IMR-90 (cell line): ENCODE results near the gene CD82. TPM values are rescaled to one million over a fixed set of nuclear protein-coding genes. Genes with fewer than 3 reads are reported as not detected.

Experiments used
- ATAC-seq: fragments of 200-7000 bp; cut with Tn5 transposase; 2 replicates; pipeline ENCODE4 v1.9.1; 2020; ENCODE audit warnings: low read depth, mild to moderate bottlenecking, moderate library complexity
- Bru-seq: library from RNA; stranded (reverse); fragments of 400-500 nt; gene quantifications from one replicate; lab custom pipeline; 2021; lab: Mats Ljungman, UMichigan
- BruChase-seq, 2 experiments: library from RNA; stranded (reverse); fragments of 400-500 nt; gene quantifications; one replicate each; lab custom pipeline; 2021; lab: Mats Ljungman, UMichigan
- BruUV-seq: library from RNA; stranded (reverse); fragments of 400-500 nt; replicated peaks from 2 replicates; lab custom pipeline; 2021; lab: Mats Ljungman, UMichigan
- CTCF ChIA-PET: fragments of 300-600 bp; formaldehyde crosslinking; extraction: SDS; loops from one replicate; lab custom pipeline; 2021; ENCODE audit warnings: antibody characterized with exemption; lab: Yijun Ruan, JAX
- POLR2A ChIA-PET: fragments of 300-600 bp; sonication (Branson Sonifier 250); formaldehyde crosslinking; loops from one replicate; lab custom pipeline; 2022; ENCODE audit warnings: antibody characterized with exemption; ENCODE audit not compliant: unreplicated experiment; lab: Charles Lee
- DNase-seq: peaks from one replicate; pipeline ENCODE4 v3.0.0; 2013
- H2AFZ ChIP-seq: replicated peaks from 2 replicates; pipeline ENCODE3; 2013; ENCODE audit warnings: low read length, mild to moderate bottlenecking; ENCODE audit not compliant: poor library complexity
- H2AK5ac ChIP-seq: 2 replicates; pipeline ENCODE4 v1.6.1; 2013; ENCODE audit warnings: low read depth, low read length, inconsistent platforms
- H2AK9ac ChIP-seq: replicated peaks from 2 replicates; pipeline ENCODE3; 2013; ENCODE audit warnings: mild to moderate bottlenecking, low read depth, low read length, moderate library complexity; ENCODE audit not compliant: poor library complexity
- H2BK120ac ChIP-seq: 2 replicates; pipeline ENCODE4 v1.6.1; 2013; ENCODE audit warnings: low read depth, low read length, inconsistent platforms
- H2BK15ac ChIP-seq: 3 replicates; pipeline ENCODE4 v1.6.1; 2013; ENCODE audit warnings: low read depth, low read length, inconsistent platforms
- H2BK20ac ChIP-seq: 2 replicates; pipeline ENCODE4 v1.6.1; 2013; ENCODE audit warnings: low read depth, mild to moderate bottlenecking, inconsistent platforms, low read length, moderate library complexity
- H2BK5ac ChIP-seq: 2 replicates; pipeline ENCODE4 v1.6.1; 2013; ENCODE audit warnings: mild to moderate bottlenecking, low read depth, low read length, inconsistent platforms; ENCODE audit not compliant: poor library complexity, severe bottlenecking
- H3K14ac ChIP-seq: replicated peaks from 2 replicates; pipeline ENCODE4 v1.6.1; 2013; ENCODE audit warnings: low read depth, low read length, inconsistent platforms
- H3K18ac ChIP-seq: 2 replicates; pipeline ENCODE4 v1.6.1; 2013; ENCODE audit warnings: low read depth, low read length, control low read depth
- H3K23ac ChIP-seq: 2 replicates; pipeline ENCODE4 v1.6.1; 2013; ENCODE audit warnings: low read depth, low read length, inconsistent platforms
- H3K27ac ChIP-seq: 2 replicates; pipeline ENCODE4 v1.5.1; 2013; ENCODE audit warnings: mild to moderate bottlenecking, control low read depth, low read length; ENCODE audit not compliant: insufficient read depth
- H3K27me3 ChIP-seq: 2 replicates; pipeline ENCODE4 v1.6.1; 2013; ENCODE audit warnings: low read length; ENCODE audit not compliant: control insufficient read depth, insufficient read depth
- H3K36me3 ChIP-seq: 2 replicates; pipeline ENCODE4 v1.6.1; 2013; ENCODE audit warnings: low read length, mixed read lengths; ENCODE audit not compliant: control insufficient read depth, insufficient read depth
- H3K4ac ChIP-seq: 2 replicates; pipeline ENCODE4 v1.6.1; 2013; ENCODE audit warnings: low read depth, low read length, inconsistent platforms
- H3K4me1 ChIP-seq: 2 replicates; pipeline ENCODE4 v1.6.1; 2013; ENCODE audit warnings: low read length, mixed read lengths; ENCODE audit not compliant: control insufficient read depth, insufficient read depth
- H3K4me2 ChIP-seq: 2 replicates; pipeline ENCODE4 v1.6.1; 2013; ENCODE audit warnings: low read depth, mild to moderate bottlenecking, control low read depth, low read length, moderate library complexity
- H3K4me3 ChIP-seq: 2 replicates; pipeline ENCODE4 v1.5.1; 2013; ENCODE audit warnings: low read depth, mild to moderate bottlenecking, control low read depth, low read length, moderate library complexity; ENCODE audit not compliant: insufficient read depth
- H3K56ac ChIP-seq: 2 replicates; pipeline ENCODE4 v1.6.1; 2013; ENCODE audit warnings: low read length, inconsistent platforms; ENCODE audit not compliant: insufficient read depth; ENCODE audit errors: extremely low read depth
- H3K79me1 ChIP-seq, 2 experiments: 2 replicates each; pipeline ENCODE4 v1.6.1; 2013; ENCODE audit warnings: low read length in 2 of 2, inconsistent platforms in 1 of 2, low read depth in 1 of 2
- H3K9ac ChIP-seq: 2 replicates; pipeline ENCODE4 v1.6.1; 2013; ENCODE audit warnings: low read depth, low read length, control low read depth
- H3K9me1 ChIP-seq: 2 replicates; pipeline ENCODE4 v1.6.1; 2013; ENCODE audit warnings: low read length, inconsistent platforms; ENCODE audit not compliant: insufficient read depth
- H3K9me3 ChIP-seq: 2 replicates; pipeline ENCODE4 v1.6.1; 2013; ENCODE audit warnings: low read length; ENCODE audit not compliant: control insufficient read depth, insufficient read depth
- H4K20me1 ChIP-seq: 2 replicates; pipeline ENCODE4 v1.6.1; 2013; ENCODE audit warnings: low read length, inconsistent platforms; ENCODE audit not compliant: insufficient read depth
- H4K5ac ChIP-seq: 2 replicates; pipeline ENCODE4 v1.6.1; 2013; ENCODE audit warnings: mild to moderate bottlenecking, low read depth, low read length, control low read depth
- H4K8ac ChIP-seq, 2 experiments: 2 replicates each; pipeline ENCODE4 v1.6.1; 2013; ENCODE audit warnings: low read depth in 2 of 2, low read length in 2 of 2, control low read depth in 1 of 2, inconsistent platforms in 1 of 2
- H4K91ac ChIP-seq: 2 replicates; pipeline ENCODE4 v1.6.1; 2013; ENCODE audit warnings: low read depth, low read length, inconsistent platforms; ENCODE audit not compliant: insufficient read depth
- BHLHE40 ChIP-seq: fragments of 150-350 bp; IDR thresholded peaks from 2 replicates; pipeline ENCODE4 v1.6.1; 2016; ENCODE audit warnings: mild to moderate bottlenecking, low read depth, low read length
- CHD1 ChIP-seq: IDR thresholded peaks from 2 replicates; pipeline ENCODE4 v1.6.1; 2012; ENCODE audit warnings: low read depth, low read length, improper control_type of control experiment
- MAFK ChIP-seq: IDR thresholded peaks from 2 replicates; pipeline ENCODE4 v1.6.1; 2012; ENCODE audit warnings: low read depth, low read length, improper control_type of control experiment
- MXI1 ChIP-seq: IDR thresholded peaks from 2 replicates; pipeline ENCODE4 v1.6.1; 2012; ENCODE audit warnings: low read depth, mild to moderate bottlenecking, low read length, moderate library complexity, borderline replicate concordance
- NFE2L2 ChIP-seq: fragments of 150-350 bp; IDR thresholded peaks from 2 replicates; pipeline ENCODE4 v1.6.1; 2016; ENCODE audit warnings: low read depth, mild to moderate bottlenecking, low read length
- POLR2A ChIP-seq: IDR thresholded peaks from 2 replicates; pipeline ENCODE4 v1.6.1; 2012; ENCODE audit warnings: mild to moderate bottlenecking, low read depth, low read length
- RAD21 ChIP-seq: IDR thresholded peaks from 2 replicates; pipeline ENCODE4 v1.6.1; 2012; ENCODE audit warnings: low read length, improper control_type of control experiment
- RCOR1 ChIP-seq: IDR thresholded peaks from 2 replicates; pipeline ENCODE4 v1.6.1; 2012; ENCODE audit warnings: mild to moderate bottlenecking, low read length, improper control_type of control experiment; ENCODE audit not compliant: insufficient replicate concordance
- RFX5 ChIP-seq: IDR thresholded peaks from 2 replicates; pipeline ENCODE4 v1.8.0; 2012; ENCODE audit warnings: low read depth, mild to moderate bottlenecking, low read length, moderate library complexity
- SMC3 ChIP-seq: fragments of 150-350 bp; IDR thresholded peaks from 2 replicates; pipeline ENCODE4 v1.6.1; 2016; ENCODE audit warnings: low read depth, mild to moderate bottlenecking, antibody characterized with exemption, low read length, moderate library complexity
- WGBS, 2 experiments: methylation state at CpG; one replicate each; pipeline versions ENCODE4 v1.1.5 to v1.1.7; 2013; ENCODE audit warnings: missing lambda C conversion rate in 2 of 2; ENCODE audit not compliant: insufficient read length in 1 of 2; ENCODE audit errors: extremely low coverage in 2 of 2; 5-methylcytosine and 5-hydroxymethylcytosine counted together
- dilution Hi-C: fragments of 300-500 bp; cut with HindIII; formaldehyde crosslinking; loops from one replicate; pipeline ENCODE4 v1.14.3; 2018; ENCODE audit warnings: low sequenced_read_pairs; ENCODE audit not compliant: unreplicated experiment
- in situ Hi-C: fragments of 300-500 bp; cut with MboI; formaldehyde crosslinking; loops from 3 replicates; pipeline ENCODE4 v1.14.3; 2019; ENCODE audit warnings: low sequenced_read_pairs, inconsistent platforms, mixed read lengths
- intact Hi-C: fragments of 100-400 bp; cut with micrococcal nuclease; formaldehyde crosslinking; loops from 2 replicates; pipeline ENCODE4 v1.10.0; 2022
- long read RNA-seq: library from polyadenylated mRNA; unstranded; transcript quantifications from one replicate; pipeline ENCODE4 v2.0.0, GENCODE V29; 2021; ENCODE audit not compliant: unreplicated experiment
- polyA plus RNA-seq, 3 experiments: library from polyadenylated mRNA; depleted of rRNA; stranded (reverse); fragments of >200 nt; gene quantifications; 2 replicates each; pipeline ENCODE4 v1.2.3, GENCODE V29; 2012; ENCODE audit warnings: low replicate concordance in 1 of 3
- total RNA-seq: library from RNA; depleted of rRNA; stranded (reverse); fragments of >200 nt; gene quantifications from 2 replicates; pipeline ENCODE4 v1.2.3, GENCODE V29; 2012; rRNA removed
- TF ChIP-seq, protein P1 (sequence below): conservative IDR thresholded peaks from 2 replicates; pipeline ENCODE4 v1.5.1; 2012; ENCODE audit warnings: mild to moderate bottlenecking, low read depth, low read length, improper control_type of control experiment

The CD82 gene, protein sequence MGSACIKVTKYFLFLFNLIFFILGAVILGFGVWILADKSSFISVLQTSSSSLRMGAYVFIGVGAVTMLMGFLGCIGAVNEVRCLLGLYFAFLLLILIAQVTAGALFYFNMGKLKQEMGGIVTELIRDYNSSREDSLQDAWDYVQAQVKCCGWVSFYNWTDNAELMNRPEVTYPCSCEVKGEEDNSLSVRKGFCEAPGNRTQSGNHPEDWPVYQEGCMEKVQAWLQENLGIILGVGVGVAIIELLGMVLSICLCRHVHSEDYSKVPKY
- total RNA-seq, result 18.9 and 32.8 TPM in 2 replicates
- polyA plus RNA-seq (2012; rRNA removed), result 46.1 and 49.4 TPM in 2 replicates
- 45.9 and 112 TPM in 2 replicates for polyA plus RNA-seq (2012; cell fraction: cytosol; rRNA removed)
- polyA plus RNA-seq (2012; cell fraction: nucleus; rRNA removed; ENCODE audit: low replicate concordance), result 14.7 and 27.3 TPM in 2 replicates
- percentile 66 among the genes with signal in this experiment for Bru-seq, nascent RNA
- percentile 61 among the genes with signal in this experiment for BruChase-seq, experiment 1, labeled RNA remaining after a 6-hour chase
- percentile 57 among the genes with signal in this experiment for BruChase-seq, experiment 2, labeled RNA remaining after a 2-hour chase
- long read RNA-seq, transcript CD82-201 (10 exons, 2,289 nt), result major isoform, 100 of 123 reads
- long read RNA-seq, partial matches to known transcripts, result 14 of 123 reads
- long read RNA-seq, other reads (novel, unspliced or antisense), result 9 of 123 reads

DNA sequence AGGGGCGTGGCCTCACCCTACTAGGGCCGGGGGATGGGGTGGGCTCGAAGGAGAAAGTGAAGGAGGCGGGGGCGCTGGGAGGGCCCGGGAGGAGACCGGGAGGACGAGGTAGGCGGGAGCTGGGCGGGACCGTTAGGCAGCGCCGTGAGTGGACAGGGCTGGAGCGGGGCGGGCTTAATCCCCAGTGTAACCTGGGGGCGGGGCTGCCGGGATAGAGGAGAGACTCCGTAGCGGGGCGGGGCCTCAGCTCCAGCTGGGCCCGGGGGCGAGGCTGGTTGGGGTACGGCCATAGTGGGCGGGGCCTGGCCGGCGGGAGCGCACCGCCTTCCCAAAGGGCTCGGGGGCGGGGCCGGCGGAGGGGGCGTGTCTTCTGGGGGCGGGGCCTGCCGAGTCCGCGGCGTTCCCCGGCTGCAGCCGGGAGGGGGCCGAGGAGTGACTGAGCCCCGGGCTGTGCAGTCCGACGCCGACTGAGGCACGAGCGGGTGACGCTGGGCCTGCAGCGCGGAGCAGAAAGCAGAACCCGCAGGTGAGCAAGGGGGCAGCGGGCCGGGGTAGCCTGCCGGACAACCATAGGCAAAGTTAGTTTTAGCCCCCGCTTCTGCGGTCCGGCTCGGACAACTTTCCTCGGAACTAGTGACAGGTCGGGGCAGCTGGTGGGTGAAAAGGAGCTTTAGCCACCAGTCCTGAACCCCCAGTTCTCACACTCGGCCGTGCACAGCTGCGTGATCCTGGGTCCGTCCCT is at the start of gene CD82:
TSS of gene CD82 (plus strand) at position 453 of the 742 bp plus-strand sequence. CDS start 29,000 bp downstream, outside the sequence.
- Histone ChIP-seq H2BK15ac (peak within 1 kb of the TSS; percentile 67; the same call in 1 of the 3 replicates), H3K9me3 (no peaks in the 10 kb centered on the region), H3K9me1 (peaks cover 38% of the 10 kb centered on the region), H3K4me3 (peak within 1 kb of the TSS; percentile 78), H3K4me2 (peak within 1 kb of the TSS; percentile 94), H3K36me3 (no peaks in the 10 kb centered on the region), H3K14ac (peak within 1 kb of the TSS; percentile 83), H3K4ac (peak within 1 kb of the TSS; percentile 93), H2AK9ac (peak within 1 kb of the TSS; percentile 90), H2BK120ac (peak within 1 kb of the TSS; percentile 89), H3K79me1 (peaks cover 21 to 44% of the 10 kb centered on the region in 2 experiments), H2AFZ (peak within 1 kb of the TSS; percentile 91), H3K27ac (peak within 1 kb of the TSS; percentile 93), H3K18ac (peak within 1 kb of the TSS; percentile 58), H4K20me1 (no peaks in the 10 kb centered on the region), H3K9ac (peak within 1 kb of the TSS; percentile 79), H2BK5ac (peak within 1 kb of the TSS; percentile 94), H3K27me3 (no peaks in the 10 kb centered on the region), H4K5ac (peak within 1 kb of the TSS; percentile 31), H3K4me1 (peaks cover 45% of the 10 kb centered on the region), H2AK5ac (peak within 1 kb of the TSS; percentile 90), H4K91ac (peak within 1 kb of the TSS; percentile 92), H3K56ac (peak within 1 kb of the TSS; percentile 91), H2BK20ac (peak within 1 kb of the TSS; percentile 75; the same call in 1 of the 2 replicates), H3K23ac (peak within 1 kb of the TSS; percentile 85), H4K8ac (peak within 1 kb of the TSS; percentile 70 to 89)
- POLR2A ChIA-PET, result interaction anchor here (1.3 kb wide), 1 partner anchor 24 kb away, joined by 4 read pairs; no protein-coding TSS in a partner anchor
- 0% methylated on average over 37 of the region's 64 CpGs; no CpG with 5 or more reads in 1 of the 2 experiments for WGBS, 2 experiments
- dilution Hi-C loops, result no loop called here
- no TSS peak for BruUV-seq
- DNase-seq, result peak; percentile 97
- in situ Hi-C loops, result loop anchor here (25.0 kb wide), 1 partner anchor 1247 kb away; the partner anchor contains the start of gene SLC35C1
- peak; percentile 92 for ATAC-seq
- intact Hi-C loops, result loop anchor here (2.0 to 10.0 kb wide), 4 partner anchors 43 to 199 kb away; partner anchors contain the start of gene TSPAN18
- CTCF ChIA-PET, result interaction anchor here (0.8 to 1.2 kb wide), 3 partner anchors 8 to 52 kb away, joined by 3 to 6 read pairs (median 5); no protein-coding TSS in a partner anchor
- TF ChIP-seq MXI1, result no peak
- TF ChIP-seq CHD1, result no peak
- TF ChIP-seq SMC3, result peak; percentile 41
- TF ChIP-seq, protein P1, sequence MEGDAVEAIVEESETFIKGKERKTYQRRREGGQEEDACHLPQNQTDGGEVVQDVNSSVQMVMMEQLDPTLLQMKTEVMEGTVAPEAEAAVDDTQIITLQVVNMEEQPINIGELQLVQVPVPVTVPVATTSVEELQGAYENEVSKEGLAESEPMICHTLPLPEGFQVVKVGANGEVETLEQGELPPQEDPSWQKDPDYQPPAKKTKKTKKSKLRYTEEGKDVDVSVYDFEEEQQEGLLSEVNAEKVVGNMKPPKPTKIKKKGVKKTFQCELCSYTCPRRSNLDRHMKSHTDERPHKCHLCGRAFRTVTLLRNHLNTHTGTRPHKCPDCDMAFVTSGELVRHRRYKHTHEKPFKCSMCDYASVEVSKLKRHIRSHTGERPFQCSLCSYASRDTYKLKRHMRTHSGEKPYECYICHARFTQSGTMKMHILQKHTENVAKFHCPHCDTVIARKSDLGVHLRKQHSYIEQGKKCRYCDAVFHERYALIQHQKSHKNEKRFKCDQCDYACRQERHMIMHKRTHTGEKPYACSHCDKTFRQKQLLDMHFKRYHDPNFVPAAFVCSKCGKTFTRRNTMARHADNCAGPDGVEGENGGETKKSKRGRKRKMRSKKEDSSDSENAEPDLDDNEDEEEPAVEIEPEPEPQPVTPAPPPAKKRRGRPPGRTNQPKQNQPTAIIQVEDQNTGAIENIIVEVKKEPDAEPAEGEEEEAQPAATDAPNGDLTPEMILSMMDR, result peak; percentile 40
- TF ChIP-seq BHLHE40, result peak; percentile 88
- TF ChIP-seq RFX5, result no peak
- no peak for TF ChIP-seq MAFK
- TF ChIP-seq POLR2A, result peak; percentile 90
- TF ChIP-seq NFE2L2, result no peak
- peak; percentile 47 for TF ChIP-seq RAD21
- no peak for TF ChIP-seq RCOR1
